HepG2 (cell line): Measurements from ENCODE around the gene VARS1. TPM values are rescaled to one million over a fixed set of nuclear protein-coding genes. Genes with fewer than 3 reads are reported as not detected.

ENCODE experiments used
- CCDC6 ChIP-seq: sonication (generic); formaldehyde crosslinking; IDR thresholded peaks from 2 replicates; pipeline ENCODE4 v1.8.1; 2022; ENCODE audit warnings: mild to moderate bottlenecking, missing genetic modification reagents, moderate library complexity
- SMYD3 ChIP-seq: sonication (generic); formaldehyde crosslinking; IDR thresholded peaks from 2 replicates; pipeline ENCODE4 v1.8.1; 2023; ENCODE audit warnings: mild to moderate bottlenecking, missing genetic modification reagents
- TFAP4 ChIP-seq: sonication (generic); IDR thresholded peaks from 2 replicates; pipeline ENCODE4 v1.6.1; 2016; ENCODE audit warnings: low read depth, borderline replicate concordance
- TSC22D2 ChIP-seq: sonication (generic); formaldehyde crosslinking; IDR thresholded peaks from 2 replicates; pipeline ENCODE4 v1.5.1; 2020; ENCODE audit warnings: missing genetic modification reagents, mild to moderate bottlenecking, borderline replicate concordance
- ZBTB40 ChIP-seq, 2 experiments: fragments of 450-650 bp in 1 of 2; sonication (generic) in 1 of 2; formaldehyde crosslinking in 1 of 2; IDR thresholded peaks; 2 replicates each; pipeline versions ENCODE4 v1.6.1 to v1.8.0; 2016 to 2022; ENCODE audit warnings: antibody characterized with exemption in 1 of 2, mild to moderate bottlenecking in 1 of 2, missing genetic modification reagents in 1 of 2
- ZHX2 ChIP-seq, 2 experiments: sonication (generic) in 1 of 2; formaldehyde crosslinking in 1 of 2; IDR thresholded peaks; 2 replicates each; pipeline versions ENCODE4 v1.6.1 to v1.9.0; 2014 to 2022; ENCODE audit warnings: antibody characterized with exemption in 1 of 2, borderline replicate concordance in 1 of 2, inconsistent platforms in 1 of 2, low read depth in 1 of 2, missing genetic modification reagents in 1 of 2
- ZNF12 ChIP-seq: sonication (generic); formaldehyde crosslinking; IDR thresholded peaks from 2 replicates; pipeline ENCODE4 v1.5.0; 2020; ENCODE audit warnings: missing genetic modification reagents
- ZNF749 ChIP-seq: sonication (generic); formaldehyde crosslinking; IDR thresholded peaks from 2 replicates; pipeline ENCODE4 v1.8.0; 2022; ENCODE audit warnings: mild to moderate bottlenecking, missing genetic modification reagents, moderate library complexity, borderline replicate concordance
- ZNF878 ChIP-seq: sonication (generic); formaldehyde crosslinking; IDR thresholded peaks from 2 replicates; pipeline ENCODE4 v1.8.1; 2023; ENCODE audit warnings: mild to moderate bottlenecking, missing genetic modification reagents, moderate library complexity
- ZNF883 ChIP-seq: sonication (generic); formaldehyde crosslinking; IDR thresholded peaks from 2 replicates; pipeline ENCODE4 v1.5.1; 2020; ENCODE audit warnings: mild to moderate bottlenecking, missing genetic modification reagents; ENCODE audit errors: not compliant biosample characterization
- polyA plus RNA-seq, 8 experiments: library from polyadenylated mRNA; depleted of rRNA in 3 of 8; stranded (reverse) in 7 of 8; unstranded in 1 of 8; fragments of >200 nt; fragmentation: Illumina TruSeq in 4 of 8; extraction: Trizol in 4 of 8; gene quantifications; 2 replicates each; pipeline versions ENCODE4 v1.2.1 to v1.2.3, GENCODE V29; 2011 to 2016; ENCODE audit warnings: low read depth in 4 of 8, missing spikeins in 1 of 8, mixed read lengths in 1 of 8; ENCODE audit not compliant: insufficient read depth in 1 of 8
- total RNA-seq, 5 experiments: library from RNA; depleted of rRNA; stranded (reverse); fragments of >200 nt; fragmentation: Illumina TruSeq; extraction: Trizol; gene quantifications; 2 replicates each; pipeline ENCODE4 v1.2.3, GENCODE V29; 2016; ENCODE audit warnings: low read depth in 1 of 5
- TF ChIP-seq, protein P1 (sequence below): fragments of 450-650 bp; IDR thresholded peaks from 2 replicates; pipeline ENCODE4 v1.6.1; 2016

VARS1 gene
- total and polyA plus RNA-seq, 2 of the 13 experiments (the other 11 are each of a cell fraction or from before 2014, with no cell fraction given), result 14.7 to 56.1 TPM

DNA sequence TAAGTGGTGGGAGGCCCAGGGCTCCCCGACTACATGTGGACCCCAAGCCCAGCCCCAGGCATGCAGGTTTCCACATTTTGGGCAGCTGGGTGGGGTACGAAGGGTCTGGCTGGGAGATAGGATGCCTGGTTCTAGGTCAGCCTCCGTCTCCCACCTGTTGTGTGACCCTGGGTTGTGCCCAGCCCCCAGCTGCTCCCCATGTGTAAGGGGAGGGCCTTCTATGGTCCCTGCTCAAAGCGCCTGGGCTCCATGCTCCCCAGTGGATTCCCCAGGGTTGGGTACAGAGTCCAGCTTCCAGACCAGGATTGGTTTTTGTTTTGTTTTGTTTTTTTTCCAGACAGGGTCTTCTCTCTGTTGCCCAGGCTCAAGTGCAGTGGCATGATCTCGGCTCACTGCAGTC lies 17.4 kb downstream of the VARS1 start (continued):
- TF ChIP-seq, protein P1, sequence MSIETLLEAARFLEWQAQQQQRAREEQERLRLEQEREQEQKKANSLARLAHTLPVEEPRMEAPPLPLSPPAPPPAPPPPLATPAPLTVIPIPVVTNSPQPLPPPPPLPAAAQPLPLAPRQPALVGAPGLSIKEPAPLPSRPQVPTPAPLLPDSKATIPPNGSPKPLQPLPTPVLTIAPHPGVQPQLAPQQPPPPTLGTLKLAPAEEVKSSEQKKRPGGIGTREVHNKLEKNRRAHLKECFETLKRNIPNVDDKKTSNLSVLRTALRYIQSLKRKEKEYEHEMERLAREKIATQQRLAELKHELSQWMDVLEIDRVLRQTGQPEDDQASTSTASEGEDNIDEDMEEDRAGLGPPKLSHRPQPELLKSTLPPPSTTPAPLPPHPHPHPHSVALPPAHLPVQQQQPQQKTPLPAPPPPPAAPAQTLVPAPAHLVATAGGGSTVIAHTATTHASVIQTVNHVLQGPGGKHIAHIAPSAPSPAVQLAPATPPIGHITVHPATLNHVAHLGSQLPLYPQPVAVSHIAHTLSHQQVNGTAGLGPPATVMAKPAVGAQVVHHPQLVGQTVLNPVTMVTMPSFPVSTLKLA, result no peak
- TF ChIP-seq TFAP4 (peak; percentile 72; the same call in 1 of the 2 replicates), ZNF883 (no peak), CCDC6 (no peak), ZBTB40 (IDR thresholded peaks at IDR 0.05) (no peak), ZBTB40 (CRISPR knock-in tag; IDR thresholded peaks at IDR 0.05) (no peak), ZNF12 (CRISPR knock-in tag) (no peak), ZNF749 (CRISPR knock-in tag) (no peak), ZNF878 (CRISPR knock-in tag) (no peak), SMYD3 (CRISPR knock-in tag) (no peak), ZHX2 (IDR thresholded peaks at IDR 0.05; ENCODE audit: low read depth) (no peak), ZHX2 (CRISPR knock-in tag; IDR thresholded peaks at IDR 0.05; ENCODE audit: borderline replicate concordance) (no peak), TSC22D2 (CRISPR knock-in tag) (no peak)
